Panc1 (cell line): ENCODE data around the gene CHRM4.

ENCODE experiments used
- TCF7L2 ChIP-seq: IDR thresholded peaks from 2 replicates; pipeline ENCODE4 v1.6.1; 2011; ENCODE audit warnings: mild to moderate bottlenecking, low read depth, low read length, inconsistent platforms
- TF ChIP-seq, protein P1 (sequence below): fragments of 450-650 bp; IDR thresholded peaks from 2 replicates; pipeline ENCODE4 v1.5.1; 2017; ENCODE audit warnings: mild to moderate bottlenecking
- TF ChIP-seq, protein P2 (sequence below), 2 experiments: IDR thresholded peaks; 2 replicates each; pipeline ENCODE4 v1.6.1; 2011 to 2012; ENCODE audit warnings: low read depth in 2 of 2, control low read depth in 1 of 2, low read length in 1 of 2, mild to moderate bottlenecking in 1 of 2, moderate library complexity in 1 of 2; ENCODE audit not compliant: insufficient read depth in 1 of 2

DNA sequence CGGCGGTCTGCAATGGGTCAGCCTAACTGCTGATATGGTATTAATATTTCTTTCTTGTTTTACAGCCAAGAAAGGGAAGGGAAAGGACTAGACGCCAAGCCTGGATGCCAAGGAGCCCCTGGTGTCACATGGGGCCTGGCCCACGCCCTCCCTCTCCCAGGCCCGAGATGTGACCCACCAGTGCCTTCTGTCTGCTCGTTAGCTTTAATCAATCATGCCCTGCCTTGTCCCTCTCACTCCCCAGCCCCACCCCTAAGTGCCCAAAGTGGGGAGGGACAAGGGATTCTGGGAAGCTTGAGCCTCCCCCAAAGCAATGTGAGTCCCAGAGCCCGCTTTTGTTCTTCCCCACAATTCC is 8.2 kb downstream of the CHRM4 start:
- TF ChIP-seq, protein P1, sequence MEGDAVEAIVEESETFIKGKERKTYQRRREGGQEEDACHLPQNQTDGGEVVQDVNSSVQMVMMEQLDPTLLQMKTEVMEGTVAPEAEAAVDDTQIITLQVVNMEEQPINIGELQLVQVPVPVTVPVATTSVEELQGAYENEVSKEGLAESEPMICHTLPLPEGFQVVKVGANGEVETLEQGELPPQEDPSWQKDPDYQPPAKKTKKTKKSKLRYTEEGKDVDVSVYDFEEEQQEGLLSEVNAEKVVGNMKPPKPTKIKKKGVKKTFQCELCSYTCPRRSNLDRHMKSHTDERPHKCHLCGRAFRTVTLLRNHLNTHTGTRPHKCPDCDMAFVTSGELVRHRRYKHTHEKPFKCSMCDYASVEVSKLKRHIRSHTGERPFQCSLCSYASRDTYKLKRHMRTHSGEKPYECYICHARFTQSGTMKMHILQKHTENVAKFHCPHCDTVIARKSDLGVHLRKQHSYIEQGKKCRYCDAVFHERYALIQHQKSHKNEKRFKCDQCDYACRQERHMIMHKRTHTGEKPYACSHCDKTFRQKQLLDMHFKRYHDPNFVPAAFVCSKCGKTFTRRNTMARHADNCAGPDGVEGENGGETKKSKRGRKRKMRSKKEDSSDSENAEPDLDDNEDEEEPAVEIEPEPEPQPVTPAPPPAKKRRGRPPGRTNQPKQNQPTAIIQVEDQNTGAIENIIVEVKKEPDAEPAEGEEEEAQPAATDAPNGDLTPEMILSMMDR: peak; percentile 68
- no peak for TF ChIP-seq TCF7L2
- TF ChIP-seq, protein P2, sequence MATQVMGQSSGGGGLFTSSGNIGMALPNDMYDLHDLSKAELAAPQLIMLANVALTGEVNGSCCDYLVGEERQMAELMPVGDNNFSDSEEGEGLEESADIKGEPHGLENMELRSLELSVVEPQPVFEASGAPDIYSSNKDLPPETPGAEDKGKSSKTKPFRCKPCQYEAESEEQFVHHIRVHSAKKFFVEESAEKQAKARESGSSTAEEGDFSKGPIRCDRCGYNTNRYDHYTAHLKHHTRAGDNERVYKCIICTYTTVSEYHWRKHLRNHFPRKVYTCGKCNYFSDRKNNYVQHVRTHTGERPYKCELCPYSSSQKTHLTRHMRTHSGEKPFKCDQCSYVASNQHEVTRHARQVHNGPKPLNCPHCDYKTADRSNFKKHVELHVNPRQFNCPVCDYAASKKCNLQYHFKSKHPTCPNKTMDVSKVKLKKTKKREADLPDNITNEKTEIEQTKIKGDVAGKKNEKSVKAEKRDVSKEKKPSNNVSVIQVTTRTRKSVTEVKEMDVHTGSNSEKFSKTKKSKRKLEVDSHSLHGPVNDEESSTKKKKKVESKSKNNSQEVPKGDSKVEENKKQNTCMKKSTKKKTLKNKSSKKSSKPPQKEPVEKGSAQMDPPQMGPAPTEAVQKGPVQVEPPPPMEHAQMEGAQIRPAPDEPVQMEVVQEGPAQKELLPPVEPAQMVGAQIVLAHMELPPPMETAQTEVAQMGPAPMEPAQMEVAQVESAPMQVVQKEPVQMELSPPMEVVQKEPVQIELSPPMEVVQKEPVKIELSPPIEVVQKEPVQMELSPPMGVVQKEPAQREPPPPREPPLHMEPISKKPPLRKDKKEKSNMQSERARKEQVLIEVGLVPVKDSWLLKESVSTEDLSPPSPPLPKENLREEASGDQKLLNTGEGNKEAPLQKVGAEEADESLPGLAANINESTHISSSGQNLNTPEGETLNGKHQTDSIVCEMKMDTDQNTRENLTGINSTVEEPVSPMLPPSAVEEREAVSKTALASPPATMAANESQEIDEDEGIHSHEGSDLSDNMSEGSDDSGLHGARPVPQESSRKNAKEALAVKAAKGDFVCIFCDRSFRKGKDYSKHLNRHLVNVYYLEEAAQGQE (IDR thresholded peaks at IDR 0.05; ENCODE audit: insufficient read depth in 1 of 2, low read depth in 2 of 2, low read length in 1 of 2): no peak
